NCI-H1417 (cell line): ENCODE data around the gene DOLPP1.
"Not testable (repeated sequence)": the region's sequence is repeated elsewhere in the genome, so short reads cannot be mapped to it uniquely, and the experiment has no call there.

Experiments
- DNase-seq, 3 experiments: peaks; one replicate each; lab custom pipeline; 2025; lab: John Stamatoyannopoulos, UW

DOLPP1 gene

GRCh38 chr9:129111528-129112151 lies 30.7 kb downstream of the DOLPP1 start:
- peak; percentile 13 to 77 (median 75) for DNase-seq

GRCh38 chr9:129112526-129112925 lies 31.6 kb downstream of the DOLPP1 start:
- not testable (repeated sequence) for DNase-seq

DNA sequence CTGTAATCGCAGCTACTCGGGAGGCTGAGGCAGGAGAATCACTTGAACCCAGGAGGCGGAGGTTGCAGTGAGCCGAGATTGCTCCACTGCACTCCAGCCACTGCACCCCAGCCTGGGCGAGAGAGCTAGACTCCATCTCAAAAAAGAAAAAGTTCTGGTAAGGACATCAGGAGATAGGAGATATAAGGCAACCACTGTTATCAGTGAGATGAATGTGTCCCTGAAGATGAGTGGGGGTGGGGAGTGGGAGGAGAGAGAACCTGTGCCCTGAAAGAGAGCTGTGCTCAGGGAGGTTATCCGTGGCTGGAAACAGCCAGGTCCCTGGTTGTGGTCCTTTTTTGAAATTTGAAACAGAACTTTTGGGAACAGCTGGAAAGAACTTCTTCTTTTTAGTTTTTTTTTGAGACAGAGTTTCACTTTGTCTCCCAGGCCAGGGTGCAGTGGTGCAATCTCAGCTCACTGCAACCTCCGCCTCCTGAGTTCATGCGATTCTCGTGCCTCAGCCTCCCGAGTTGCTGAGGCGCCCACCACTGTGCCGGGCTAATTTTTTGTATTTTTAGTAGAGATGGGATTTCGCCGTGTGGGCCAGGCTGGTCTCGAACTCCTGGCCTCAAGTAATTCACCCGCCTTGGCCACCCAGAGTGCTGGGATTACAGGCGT lies 32.9 kb downstream of the DOLPP1 start:
- DNase-seq, result no peak

GRCh38 chr9:129118799-129119198 lies 37.9 kb downstream of the DOLPP1 start:
- DNase-seq, result no peak

- DNase-seq, result no peak
Observed at GRCh38 chr9:129121483-129121882, 40.6 kb downstream of the DOLPP1 start.

GRCh38 chr9:129122133-129122532 lies 41.2 kb downstream of the DOLPP1 start:
- no peak for DNase-seq

DNA sequence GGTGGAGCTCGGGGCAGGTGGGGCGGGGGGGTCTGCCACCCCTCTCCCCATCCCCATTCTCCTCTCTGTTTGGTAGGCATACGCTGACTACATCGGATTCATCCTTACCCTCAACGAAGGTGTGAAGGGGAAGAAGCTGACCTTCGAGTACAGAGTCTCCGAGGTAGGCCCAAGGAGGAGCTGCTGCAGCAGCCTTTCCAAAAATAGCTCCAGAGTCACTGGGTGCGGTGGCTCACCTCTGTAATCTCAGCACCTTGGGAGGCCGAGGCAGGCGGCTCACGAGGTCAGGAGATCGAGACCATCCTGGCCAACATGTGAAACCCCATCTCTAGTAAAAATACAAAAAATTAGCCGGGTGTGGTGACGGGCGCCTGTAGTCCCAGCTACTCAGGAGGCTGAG lies 42.1 kb downstream of the DOLPP1 start:
- not testable (repeated sequence) for DNase-seq

- no peak for DNase-seq
Observed at GRCh38 chr9:129124506-129125069, 43.7 kb downstream of the DOLPP1 start.

DNA sequence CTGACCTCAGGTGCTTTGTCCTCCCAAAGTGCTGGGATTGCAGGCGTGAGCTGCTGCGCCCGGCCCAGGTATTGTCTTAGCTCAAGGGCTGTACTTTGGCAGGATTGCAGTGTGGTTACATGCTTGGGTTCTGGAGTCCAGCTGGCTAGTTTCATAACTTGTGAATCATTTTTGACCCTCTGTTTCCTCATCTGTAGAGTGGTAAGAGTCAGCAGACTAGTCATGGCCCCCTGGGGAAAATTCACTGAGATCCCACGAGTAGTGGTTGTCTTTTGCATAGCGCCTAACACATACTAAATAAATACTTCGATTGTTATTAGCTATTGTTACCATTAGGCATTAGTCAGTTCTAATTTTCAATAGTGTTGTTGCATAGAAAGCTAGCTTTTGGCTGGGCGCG lies 44.6 kb downstream of the DOLPP1 start:
- DNase-seq, result no peak

DNA sequence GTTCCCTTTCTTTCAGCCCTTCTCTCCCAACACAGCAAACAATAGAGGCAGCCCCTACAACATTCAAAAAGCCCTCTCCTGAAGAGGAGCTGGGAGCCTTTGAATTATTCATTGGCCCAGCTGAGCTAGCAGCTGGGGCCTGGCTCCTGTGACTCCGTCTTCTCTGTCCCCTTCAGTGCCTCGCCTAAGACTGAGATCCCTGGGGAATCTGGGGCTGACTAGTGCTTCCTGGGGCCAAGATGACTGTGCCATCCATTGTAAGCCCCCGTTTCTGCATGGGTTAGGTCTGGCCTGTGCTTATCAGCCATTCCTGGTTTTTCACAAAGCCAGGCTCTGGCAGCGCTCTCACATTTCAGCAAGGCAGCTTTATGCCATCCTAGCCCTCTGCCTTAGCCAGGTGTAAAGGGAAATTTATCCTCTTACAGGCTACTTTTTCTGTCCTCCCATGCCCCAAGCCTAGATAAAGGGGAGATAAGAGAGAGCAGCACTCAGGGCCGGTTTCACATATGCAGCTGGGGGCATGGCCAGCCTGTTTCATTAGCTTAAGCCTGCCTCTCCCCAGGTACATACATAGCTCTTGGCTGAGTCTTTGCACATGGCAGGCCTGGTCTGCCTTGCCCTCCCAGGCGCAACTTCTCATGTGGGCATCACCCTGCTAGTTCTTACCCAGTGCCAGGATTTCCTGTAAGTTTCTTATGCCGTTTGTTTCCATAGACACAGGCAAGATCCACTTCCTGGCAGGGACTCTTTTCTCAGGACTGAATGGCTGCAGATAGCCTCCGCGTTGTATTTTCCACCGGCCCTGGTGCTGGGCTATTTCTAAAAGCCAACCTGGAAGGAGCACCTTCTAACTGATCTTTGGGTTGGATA lies 46.1 kb downstream of the DOLPP1 start:
- DNase-seq, result peak in 1 of 3 experiments; percentile 47

GRCh38 chr9:129128689-129129088 lies 47.8 kb downstream of the DOLPP1 start:
- DNase-seq, result no peak

DNA sequence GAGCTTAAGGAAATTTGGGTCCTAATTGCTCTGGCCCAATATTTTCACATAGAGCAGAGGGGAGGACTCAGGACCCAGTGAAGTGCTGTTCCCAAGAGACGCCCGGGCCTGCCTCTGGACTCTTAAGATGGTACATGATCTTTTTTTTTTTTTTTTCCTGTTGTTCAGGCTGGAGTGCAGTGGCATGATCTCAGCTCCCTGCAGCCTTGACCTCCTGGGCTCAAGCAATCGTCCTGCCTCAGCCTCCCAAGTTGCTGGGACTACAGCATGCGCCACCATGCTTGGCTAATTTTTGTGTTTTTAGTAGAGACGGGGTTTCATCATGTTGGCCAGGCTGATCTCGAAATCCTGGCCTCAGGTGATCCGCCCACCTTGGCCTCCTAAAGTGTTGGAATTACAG lies 49.4 kb downstream of the DOLPP1 start:
- not testable (repeated sequence) for DNase-seq

DNA sequence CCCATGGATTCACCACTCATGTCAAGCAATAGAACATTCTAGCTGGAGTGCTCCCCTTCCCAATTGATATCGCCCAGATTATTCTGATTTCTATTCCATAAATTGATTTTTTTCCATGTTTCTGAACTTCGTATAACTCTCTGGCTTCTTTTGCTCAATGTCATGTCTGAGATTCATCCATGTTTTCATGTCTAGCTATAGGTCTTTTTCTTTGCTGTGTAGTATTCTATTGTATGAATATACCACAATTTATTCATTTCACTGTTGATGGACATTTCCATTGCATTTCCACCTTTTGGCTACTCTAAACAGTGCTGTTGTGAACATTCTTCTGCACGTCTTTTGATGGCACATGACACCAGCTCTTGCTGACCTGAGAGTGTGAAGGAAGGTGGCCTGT lies 49.9 kb downstream of the DOLPP1 start:
- no peak for DNase-seq

- peak; percentile 47 to 72 (median 49) for DNase-seq
Observed at GRCh38 chr9:129131300-129132145, 50.6 kb downstream of the DOLPP1 start.

DNA sequence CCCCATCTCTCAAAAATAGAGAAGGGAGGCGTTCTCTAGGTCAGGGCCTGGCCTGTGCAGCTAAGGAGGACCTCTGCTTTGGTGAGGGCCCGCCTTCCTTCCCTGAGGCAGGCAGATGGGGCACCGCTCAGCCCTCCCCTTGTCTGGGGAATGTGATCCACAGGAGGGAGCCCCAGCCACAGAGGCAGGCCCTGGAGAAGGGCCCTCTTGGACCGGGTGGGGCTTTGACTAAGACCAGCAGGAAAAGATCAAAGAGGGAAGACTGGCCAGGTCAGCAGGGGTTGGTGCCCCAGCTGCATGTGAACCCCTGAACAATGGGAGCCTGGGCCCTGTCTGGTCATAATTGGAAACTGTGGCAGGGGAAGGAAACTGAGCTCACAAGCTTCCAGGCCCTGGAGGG lies 52.2 kb downstream of the DOLPP1 start:
- no peak for DNase-seq

DNA sequence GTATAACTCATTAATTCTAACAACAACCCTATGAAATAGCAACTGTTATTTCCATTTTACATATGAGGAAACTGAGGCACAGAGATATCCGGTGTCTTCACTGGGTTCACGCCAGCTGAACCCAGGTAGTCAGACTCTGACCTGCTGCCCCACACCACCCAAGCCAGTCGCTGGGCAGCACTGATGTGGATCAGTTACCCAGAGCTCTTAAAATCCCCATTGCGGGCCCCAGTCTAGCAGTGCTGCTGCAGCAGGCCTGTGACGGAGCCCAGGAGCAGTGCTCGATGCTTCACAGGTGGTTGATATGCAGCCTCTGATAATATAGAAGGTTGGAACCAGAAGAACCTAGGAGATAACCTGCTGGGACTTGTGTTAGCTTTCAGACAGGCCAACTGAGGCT lies 54.6 kb downstream of the DOLPP1 start:
- no peak for DNase-seq

DNA sequence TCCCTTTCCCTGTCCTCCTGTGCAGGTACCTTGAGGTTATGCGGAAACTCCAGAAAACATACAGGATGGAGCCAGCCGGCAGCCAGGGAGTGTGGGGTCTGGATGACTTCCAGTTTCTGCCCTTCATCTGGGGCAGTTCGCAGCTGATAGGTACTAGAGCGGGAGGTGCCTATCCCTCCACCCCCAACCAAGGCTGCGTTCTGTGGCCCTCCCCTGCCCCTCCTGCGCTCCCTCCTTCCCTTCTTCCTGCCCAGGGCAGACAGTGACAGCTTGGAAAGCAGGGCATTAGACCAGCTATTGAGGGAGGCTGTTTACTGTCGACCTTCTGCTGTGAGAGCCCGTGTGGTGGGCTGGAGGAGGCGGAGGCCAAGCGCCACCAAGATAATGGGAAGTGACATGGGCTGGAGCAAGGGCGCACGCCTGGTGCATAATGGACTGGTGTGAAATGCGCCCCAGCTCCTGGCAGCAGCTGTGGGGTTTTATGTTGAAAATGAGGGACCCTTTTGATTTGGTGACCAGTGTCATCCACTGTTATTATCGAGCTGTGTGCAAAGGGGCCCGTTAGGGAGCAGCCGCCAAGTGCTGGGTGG lies 55.6 kb downstream of the DOLPP1 start:
- DNase-seq, result no peak

DNA sequence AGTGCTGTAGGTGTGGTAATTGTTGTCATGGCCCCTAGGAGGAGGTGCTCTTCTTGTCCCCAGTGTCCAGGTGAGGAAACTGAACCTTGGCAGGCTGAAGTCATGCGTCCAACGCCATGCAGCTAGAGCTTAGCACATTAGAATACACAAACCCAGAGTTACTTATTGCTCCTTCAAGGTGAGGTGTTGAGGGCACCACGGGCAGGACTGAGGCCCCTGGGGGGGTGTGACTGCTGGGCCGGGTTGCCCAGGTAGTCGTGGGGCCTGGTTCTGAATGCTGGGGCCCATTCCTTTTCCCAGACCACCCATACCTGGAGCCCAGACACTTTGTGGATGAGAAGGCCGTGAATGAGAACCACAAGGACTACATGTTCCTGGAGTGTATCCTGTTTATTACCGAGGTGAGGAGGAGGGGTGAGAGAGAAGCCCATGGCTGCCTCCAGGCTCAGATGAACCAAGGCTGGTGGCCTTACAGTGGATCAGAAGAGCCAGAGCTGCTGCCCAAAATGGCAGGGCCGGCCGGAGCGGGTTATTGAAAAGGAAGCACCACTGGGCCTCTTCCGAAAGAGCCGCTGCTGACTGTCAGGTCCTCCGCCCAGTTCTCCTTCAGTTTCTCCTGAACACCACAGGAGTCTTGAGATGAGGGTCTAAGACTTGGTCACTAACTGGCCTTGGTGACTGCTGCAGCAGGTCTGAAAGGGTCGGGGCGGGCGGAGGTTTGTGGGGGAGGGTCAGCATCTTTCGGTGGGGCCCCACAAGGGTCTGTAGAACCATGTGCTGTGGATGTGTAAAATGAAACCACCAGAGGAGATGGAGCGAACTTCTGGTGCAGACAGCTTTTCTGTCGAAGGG lies 56.6 kb downstream of the DOLPP1 start:
- DNase-seq, result no peak

- no peak for DNase-seq
Observed at GRCh38 chr9:129138144-129138462, 57.2 kb downstream of the DOLPP1 start.

- no peak for DNase-seq
Observed at GRCh38 chr9:129138476-129139232, 57.7 kb downstream of the DOLPP1 start.
